ENCODE data around the gene PPP2R2C.

DNA sequence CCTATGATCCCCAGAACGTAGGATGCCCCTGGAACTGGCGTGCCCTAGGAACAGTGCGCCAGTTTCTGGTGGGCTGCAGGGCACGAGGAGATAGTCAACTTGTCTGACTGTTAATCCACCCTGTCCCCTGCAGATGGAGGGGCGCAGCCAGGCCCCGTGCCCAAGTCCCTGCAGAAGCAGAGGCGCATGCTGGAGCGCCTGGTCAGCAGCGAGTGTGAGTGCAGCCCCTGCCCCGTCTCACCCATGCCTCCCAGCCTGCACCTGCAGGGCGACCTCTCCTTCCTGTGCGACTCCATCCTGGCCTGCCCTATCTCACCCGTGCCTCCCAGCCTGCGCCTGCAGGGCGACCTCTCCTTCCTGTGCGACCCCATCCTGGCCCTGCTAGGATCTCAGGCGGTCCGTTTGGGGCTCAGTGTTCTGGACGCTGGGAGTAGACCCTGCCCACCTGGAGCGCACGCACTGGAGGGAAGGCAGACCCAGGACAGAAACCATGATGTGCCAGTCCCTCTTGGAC is 180.6 kb downstream of the PPP2R2C start:
- TF ChIP-seq CTCF (IDR thresholded peaks at IDR 0.05; ENCODE audit: low read depth, low read length) (no peak), MYC (IDR thresholded peaks at IDR 0.05; ENCODE audit: low read depth, low read length) (no peak)

Data from NB4 (cell line).